Right atrium auricular region (tissue), 2 donors: ENCODE measurements around the gene MYPN. TPM values are rescaled to one million over a fixed set of nuclear protein-coding genes. Genes with fewer than 3 reads are reported as not detected.

ENCODE experiments used
- DNase-seq: peaks from one replicate; pipeline ENCODE4 v3.0.0-alpha.2; 2019; ENCODE audit warnings: low spot score
- H3K27ac ChIP-seq, 2 donors: fragments of 200-600 bp; sonication (generic); 1 replicate in 1 of 2; 2 replicates in 1 of 2; pipeline ENCODE4 v1.5.1; 2016 to 2019
- H3K27me3 ChIP-seq, 2 donors: fragments of 200-600 bp; sonication (generic); one replicate each; pipeline versions ENCODE4 v1.5.1 to v1.6.0; 2017 to 2019
- H3K36me3 ChIP-seq: fragments of 200-600 bp; sonication (generic); one replicate; pipeline ENCODE4 v1.5.1; 2016
- H3K4me1 ChIP-seq, 2 donors: fragments of 200-600 bp; sonication (generic); one replicate each; pipeline versions ENCODE4 v1.5.1 to v1.6.0; 2017 to 2019
- H3K4me3 ChIP-seq, 2 donors: fragments of 200-600 bp; sonication (generic); 1 replicate in 1 of 2; 2 replicates in 1 of 2; pipeline ENCODE4 v1.5.1; 2017 to 2019; ENCODE audit warnings: mild to moderate bottlenecking in 1 of 2, moderate library complexity in 1 of 2
- H3K9me3 ChIP-seq, 2 donors: fragments of 200-600 bp; sonication (generic); one replicate each; pipeline ENCODE4 v1.5.1; 2019
- CTCF ChIP-seq, 2 donors: fragments of 200-600 bp; sonication (generic); IDR thresholded peaks; one replicate each; pipeline ENCODE4 v1.5.1; 2019; ENCODE audit warnings: antibody characterized with exemption in 2 of 2
- total RNA-seq, 2 donors: library from RNA; depleted of rRNA; stranded (reverse); fragments of >200 nt; gene quantifications; one replicate each; pipeline ENCODE4 v1.1.0, GENCODE V29; 2016

The MYPN gene
- total RNA-seq = 100 to 1,000 TPM in 1 of 2 donors, 10 to 100 TPM in 1; 93.5 to 145 TPM

GRCh38 chr10:68109331-68109730 lies at the start of gene MYPN:
TSS of gene MYPN (plus strand) at chr10:68109488. CDS start at chr10:68121439, 11,951 bp downstream.
- Histone ChIP-seq H3K27ac (peak within 1 kb of the TSS; percentile 80 to 82), H3K4me1 (no peaks in the 10 kb centered on the region), H3K9me3 (no peaks in the 10 kb centered on the region), H3K36me3 (no peaks in the 10 kb centered on the region), H3K27me3 (no peaks in the 10 kb centered on the region), H3K4me3 (peak within 1 kb of the TSS; percentile 42 to 47)
- no peak for DNase-seq
- no peak for TF ChIP-seq CTCF (IDR thresholded peaks at IDR 0.05)

- DNase-seq = no peak
- H3K4me1 ChIP-seq = peaks cover 0 to 15% of the 10 kb centered on the region in 2 donors
- H3K9me3 ChIP-seq = no peaks in the 10 kb centered on the region
- H3K27ac ChIP-seq = no peak overlapping the region
- H3K36me3 ChIP-seq = peaks cover 10% of the 10 kb centered on the region
- H3K27me3 ChIP-seq = no peaks in the 10 kb centered on the region
- TF ChIP-seq CTCF (IDR thresholded peaks at IDR 0.05) = no peak
- no peak overlapping the region for H3K4me3 ChIP-seq
These were observed 42.3 kb upstream of the MYPN start for GRCh38 chr10:68067029-68067428.

GRCh38 chr10:68067508-68067907 lies 41.8 kb upstream of the MYPN start:
- Histone ChIP-seq H3K27ac (no peak overlapping the region), H3K36me3 (peaks cover 10% of the 10 kb centered on the region), H3K4me1 (peaks cover 0 to 18% of the 10 kb centered on the region in 2 donors), H3K4me3 (no peak overlapping the region), H3K27me3 (no peaks in the 10 kb centered on the region), H3K9me3 (no peaks in the 10 kb centered on the region)
- TF ChIP-seq CTCF (IDR thresholded peaks at IDR 0.05) = no peak
- no peak for DNase-seq

- Histone ChIP-seq H3K9me3 (no peaks in the 10 kb centered on the region), H3K27ac (peak overlapping the region; percentile 98 to 100), H3K36me3 (peaks cover 10% of the 10 kb centered on the region), H3K4me1 (peaks cover 2 to 38% of the 10 kb centered on the region in 2 donors), H3K27me3 (no peaks in the 10 kb centered on the region), H3K4me3 (peak overlapping the region; percentile 76 to 92)
- no peak for TF ChIP-seq CTCF (IDR thresholded peaks at IDR 0.05)
- DNase-seq = no peak
These were observed 35.7 kb upstream of the MYPN start for GRCh38 chr10:68073631-68074030.

GRCh38 chr10:68074031-68074774 lies 35.1 kb upstream of the MYPN start:
- no peak for TF ChIP-seq CTCF (IDR thresholded peaks at IDR 0.05)
- no peak for DNase-seq
- Histone ChIP-seq H3K4me3 (peak overlapping the region; percentile 76 to 92), H3K9me3 (no peaks in the 10 kb centered on the region), H3K4me1 (peaks cover 2 to 38% of the 10 kb centered on the region in 2 donors), H3K36me3 (peaks cover 10% of the 10 kb centered on the region), H3K27me3 (no peaks in the 10 kb centered on the region), H3K27ac (peak overlapping the region; percentile 98 to 100)
